ENCODE results near the gene ABL1. TPM values are rescaled to one million over a fixed set of nuclear protein-coding genes. Genes with fewer than 3 reads are reported as not detected.

Gene ABL1
- total and polyA plus RNA-seq, 7 donors = 15.5 to 41.0 (median 31.2) TPM

- no peaks in the 10 kb centered on the region for H3K9me3 ChIP-seq
- H3K27me3 ChIP-seq (ENCODE audit: insufficient read depth in 3 of 3, low read length in 2 of 3) = peaks cover 0 to 84% (median 48%) of the 10 kb centered on the region in 3 donors
- ATAC-seq = no peak
- no peak for TF ChIP-seq CTCF (IDR thresholded peaks at IDR 0.05)
- 63 to 70% (median 68%) methylated on average over 9 to 11 of the region's 11 CpGs for WGBS, 3 donors
- peaks cover 3% of the 10 kb centered on the region for H3K4me1 ChIP-seq
- DNase-seq = peak in 1 of 2 donors; percentile 31
- no peak overlapping the region for H3K27ac ChIP-seq
- no peaks in the 10 kb centered on the region for H3K36me3 ChIP-seq (ENCODE audit: insufficient read depth in 1 of 2, low read depth in 1 of 2)
- intact Hi-C loops (cut with DNase I) = no loop called here
- no peak overlapping the region for H3K4me3 ChIP-seq
These were observed 99.2 kb downstream of the ABL1 start for GRCh38 chr9:130934246-130934645.

- Histone ChIP-seq H3K36me3 (ENCODE audit: insufficient read depth in 1 of 2, low read depth in 1 of 2) (no peaks in the 10 kb centered on the region), H3K27me3 (ENCODE audit: insufficient read depth in 3 of 3, low read length in 2 of 3) (peaks cover 0 to 86% (median 51%) of the 10 kb centered on the region in 3 donors), H3K27ac (no peak overlapping the region), H3K9me3 (no peaks in the 10 kb centered on the region), H3K4me3 (no peak overlapping the region), H3K4me1 (peaks cover 3% of the 10 kb centered on the region)
- no peak for TF ChIP-seq CTCF (IDR thresholded peaks at IDR 0.05)
- intact Hi-C loops (cut with DNase I) = no loop called here
- 60 to 66% (median 63%) methylated on average over 16 of the region's 16 CpGs for WGBS, 3 donors
- DNase-seq (no peak), ATAC-seq (no peak)
These were observed 99.9 kb downstream of the ABL1 start for GRCh38 chr9:130934702-130935647.

GRCh38 chr9:130935648-130936271, 100.7 kb downstream of the ABL1 start:
- 44 to 70% (median 58%) methylated on average over 13 of the region's 13 CpGs for WGBS, 3 donors
- no peak overlapping the region for H3K27ac ChIP-seq
- ATAC-seq (no peak), DNase-seq (no peak)
- H3K4me1 ChIP-seq = peaks cover 7% of the 10 kb centered on the region
- intact Hi-C loops (cut with DNase I) = no loop called here
- no peak overlapping the region for H3K4me3 ChIP-seq
- TF ChIP-seq CTCF (IDR thresholded peaks at IDR 0.05) = no peak
- no peaks in the 10 kb centered on the region for H3K9me3 ChIP-seq
- no peaks in the 10 kb centered on the region for H3K36me3 ChIP-seq (ENCODE audit: insufficient read depth in 1 of 2, low read depth in 1 of 2)
- peaks cover 0 to 94% (median 54%) of the 10 kb centered on the region in 3 donors for H3K27me3 ChIP-seq (ENCODE audit: insufficient read depth in 3 of 3, low read length in 2 of 3)

GRCh38 chr9:130936285-130937117, 101.4 kb downstream of the ABL1 start:
- intact Hi-C loops (cut with DNase I) = no loop called here
- Histone ChIP-seq H3K9me3 (no peaks in the 10 kb centered on the region), H3K4me3 (no peak overlapping the region), H3K4me1 (peaks cover 7% of the 10 kb centered on the region), H3K36me3 (ENCODE audit: insufficient read depth in 1 of 2, low read depth in 1 of 2) (no peaks in the 10 kb centered on the region), H3K27ac (no peak overlapping the region), H3K27me3 (ENCODE audit: insufficient read depth in 3 of 3, low read length in 2 of 3) (peaks cover 0 to 97% (median 52%) of the 10 kb centered on the region in 3 donors)
- ATAC-seq = no peak
- TF ChIP-seq CTCF (IDR thresholded peaks at IDR 0.05) = no peak
- 40 to 50% (median 44%) methylated on average over 12 of the region's 12 CpGs for WGBS, 3 donors
- DNase-seq = no peak

Other genes starting within 250 kb of the ABL1 start
- gene PRDM12, start 170.7 kb upstream of the ABL1 start, total RNA-seq = not detected
- gene PRDM12, start 170.7 kb upstream of the ABL1 start, polyA plus RNA-seq = under 1 TPM; 0.03 to 0.17 (median 0.06) TPM
- gene EXOSC2, start 141.5 kb upstream of the ABL1 start, total RNA-seq = 10 to 100 TPM; 14.4 to 19.7 (median 16.1) TPM
- 10 to 100 TPM; 11.8 to 25.0 (median 15.5) TPM for gene EXOSC2, start 141.5 kb upstream of the ABL1 start, polyA plus RNA-seq
- not detected for gene QRFP, start 61.6 kb downstream of the ABL1 start, total RNA-seq
- gene QRFP, start 61.6 kb downstream of the ABL1 start, polyA plus RNA-seq = under 1 TPM in 2 of 3 donors, not detected in 1; 0.01 to 0.03 TPM
- gene FIBCD1, start 104.0 kb downstream of the ABL1 start, total RNA-seq = not detected
- under 1 TPM in 1 of 3 donors, not detected in 2; 0.01 TPM for gene FIBCD1, start 104.0 kb downstream of the ABL1 start, polyA plus RNA-seq
- gene LAMC3, start 173.9 kb downstream of the ABL1 start, total RNA-seq = under 1 TPM in 3 of 4 donors, not detected in 1; 0.21 to 0.66 (median 0.24) TPM
- gene LAMC3, start 173.9 kb downstream of the ABL1 start, polyA plus RNA-seq = under 1 TPM; 0.17 to 0.96 (median 0.21) TPM